GM18498 (cell line): ENCODE data around the gene APPL1.

Source experiments
- ATAC-seq: cut with Tn5 transposase; IDR thresholded peaks from one replicate; pipeline ENCODE4 v1.9.1; 2021; ENCODE audit warnings: mild to moderate bottlenecking, moderate library complexity; ENCODE audit not compliant: unreplicated experiment

APPL1 gene

GRCh38 chr3:57227204-57227929 is at the start of gene APPL1:
Gene APPL1, plus strand, starts transcription at chr3:57227729. Its CDS starts 155 bp downstream, at chr3:57227884.
- peak; percentile 93 for ATAC-seq

GRCh38 chr3:57179580-57180410 is 47.7 kb upstream of the APPL1 start:
- no peak for ATAC-seq

GRCh38 chr3:57184526-57184925 is 43.0 kb upstream of the APPL1 start:
- ATAC-seq, result no peak

- no peak for ATAC-seq
These were observed 35.5 kb upstream of the APPL1 start for GRCh38 chr3:57192028-57192427.

GRCh38 chr3:57194641-57195040 is 32.9 kb upstream of the APPL1 start:
- no peak for ATAC-seq

- ATAC-seq, result no peak
These were observed 27.6 kb upstream of the APPL1 start, which contains the start of gene HESX1 for GRCh38 chr3:57199895-57200297. Gene HESX1, minus strand, starts transcription at chr3:57199978. Its CDS starts 60 bp downstream, at chr3:57199918.

- ATAC-seq, result peak; percentile 55
These were observed 21.1 kb upstream of the APPL1 start for GRCh38 chr3:57206423-57206822.

- ATAC-seq, result no peak
These were observed 5.6 kb upstream of the APPL1 start for GRCh38 chr3:57221883-57222282.

GRCh38 chr3:57224856-57225255 is 2.7 kb upstream of the APPL1 start:
- no peak for ATAC-seq

- ATAC-seq, result no peak
These were observed 1.4 kb upstream of the APPL1 start for GRCh38 chr3:57226176-57226575.

- peak; percentile 45 for ATAC-seq
These were observed 612 bp downstream of the APPL1 start for GRCh38 chr3:57227930-57228751.

- no peak for ATAC-seq
These were observed 2.5 kb downstream of the APPL1 start for GRCh38 chr3:57230006-57230405.

- no peak for ATAC-seq
These were observed 6.3 kb downstream of the APPL1 start for GRCh38 chr3:57233799-57234198.

- ATAC-seq, result peak; percentile 73
These were observed 7.4 kb downstream of the APPL1 start for GRCh38 chr3:57234613-57235575.

- ATAC-seq, result no peak
These were observed 17.4 kb downstream of the APPL1 start for GRCh38 chr3:57244946-57245345.

GRCh38 chr3:57252404-57252803 is 24.9 kb downstream of the APPL1 start:
- no peak for ATAC-seq

- ATAC-seq, result no peak
These were observed 29.3 kb downstream of the APPL1 start for GRCh38 chr3:57256844-57257243.

- ATAC-seq, result no peak
These were observed 30.1 kb downstream of the APPL1 start for GRCh38 chr3:57257678-57258077.

GRCh38 chr3:57261119-57261518 is 33.6 kb downstream of the APPL1 start:
- ATAC-seq, result no peak

GRCh38 chr3:57261929-57262328 is 34.4 kb downstream of the APPL1 start:
- ATAC-seq, result no peak
